ENCODE results near the gene AGAP5. TPM values are rescaled to one million over a fixed set of nuclear protein-coding genes. Genes with fewer than 3 reads are reported as not detected.
A peak's percentile ranks its signal among the peaks of the same experiment; 100 is the strongest.

AGAP5 gene
- total and polyA plus RNA-seq, 9 of the 15 experiments (the other 6 are each of a cell fraction or from before 2014, with no cell fraction given), result 0.32 to 7.5 (median 5.3) TPM

GRCh38 chr10:73743905-73744663 is 46.2 kb upstream of the AGAP5 start, which contains the start of gene SEC24C (continued):
- no peak for TF ChIP-seq ZNF277 (CRISPR knock-in tag; IDR thresholded peaks at IDR 0.05; ENCODE audit: borderline replicate concordance)
- TF ChIP-seq ATF6 (CRISPR knock-in tag; IDR thresholded peaks at IDR 0.05), result no peak
- TF ChIP-seq FOXK1 (CRISPR knock-in tag; IDR thresholded peaks at IDR 0.05; ENCODE audit: borderline replicate concordance), result 0 out of 2 replicates have a peak, but pooled peaks have one; percentile 72

- Histone ChIP-seq H3K27ac (ENCODE audit: extremely low read depth, low read depth, low read length) (peak overlapping the region; percentile 99), H2AFZ (ENCODE audit: low read depth, low read length) (peak overlapping the region; percentile 95), H3K4me3 (peak overlapping the region; percentile 72), H4K20me1 (replicated peaks; ENCODE audit: control insufficient read depth, insufficient read depth, low read length) (no peaks in the 10 kb centered on the region), H3K79me2 (ENCODE audit: control insufficient read depth, insufficient read depth, low read length) (peaks cover 56% of the 10 kb centered on the region), H3K36me3 (ENCODE audit: control insufficient read depth, insufficient read depth, low read length) (peaks cover 42% of the 10 kb centered on the region), H3K4me1 (replicated peaks in 1 of 2; ENCODE audit: control insufficient read depth in 2 of 2, insufficient read depth in 2 of 2, low read length in 2 of 2) (peaks cover 5 to 21% of the 10 kb centered on the region in 2 experiments; a peak in 3 of 5 replicates), H3K9me3 (replicated peaks; ENCODE audit: control insufficient read depth, insufficient read depth, low read depth, low read length) (no peaks in the 10 kb centered on the region), H3K27me3 (ENCODE audit: control insufficient read depth in 2 of 2, insufficient read depth in 2 of 2, low read length in 2 of 2) (no peaks in the 10 kb centered on the region), H3K9me1 (ENCODE audit: control insufficient read depth, insufficient read depth, low read length) (no peaks in the 10 kb centered on the region), H3K4me2 (ENCODE audit: insufficient read depth, low read length) (peak overlapping the region; percentile 99), H3K9ac (ENCODE audit: insufficient read depth in 1 of 2, low read depth in 2 of 2, low read length in 2 of 2) (peak overlapping the region; percentile 92 to 99)
- intact Hi-C loops (cut with micrococcal nuclease) (loop anchor here (5.0 kb wide), 1 partner anchor 91 kb away; no protein-coding TSS in a partner anchor), in situ Hi-C loops (cut with MboI) (no loop called here)
- 10% methylated on average over 6 of the region's 6 CpGs for WGBS (ENCODE audit: insufficient coverage, low coverage, missing lambda C conversion rate)
- no peak for FAIRE-seq
- TSS peak; percentile 93 for BruUV-seq (replicated peaks)
- DNase-seq (ENCODE audit: extremely low read depth in 1 of 4, low spot score in 3 of 4), result peak in 1 of 4 experiments; percentile 11
- ATAC-seq, result no peak
- CTCF ChIA-PET (ENCODE audit: low intra/inter-chr PET ratio), result no interaction called here
- POLR2A ChIA-PET, result interaction anchor here (0.7 to 6.3 kb wide), 19 partner anchors 11 to 1462 kb away, joined by 3 to 118 read pairs (median 4); partner anchors contain the start of genes CHCHD1 and DNAJC9
- TF ChIP-seq STAT6 (CRISPR knock-in tag; IDR thresholded peaks at IDR 0.05) (no peak), SMARCA5 (IDR thresholded peaks at IDR 0.05) (no peak), EP400 (IDR thresholded peaks at IDR 0.05) (no peak), HMG20B (CRISPR knock-in tag; IDR thresholded peaks at IDR 0.05) (peak; percentile 90), NBN (IDR thresholded peaks at IDR 0.05; ENCODE audit: low read depth) (no peak), SMAD4 (CRISPR knock-in tag; conservative IDR thresholded peaks at IDR 0.05) (peak; percentile 99), E2F3 (CRISPR knock-in tag; IDR thresholded peaks at IDR 0.05) (peak; percentile 95)
Measured at GRCh38 chr10:73743327-73743904, 45.5 kb upstream of the AGAP5 start.
